ENCODE results near the gene PLPPR5.
"Not testable (repeated sequence)": the region's sequence is repeated elsewhere in the genome, so short reads cannot be mapped to it uniquely, and the experiment has no call there.

Gene PLPPR5

GRCh38 chr1:99004861-99005442, at the start of gene PLPPR5:
PLPPR5 (minus strand) TSS chr1:99004861; CDS start chr1:99004671, 190 bp downstream.
- DNase-seq: peak; percentile 7

- DNase-seq: no peak
Observed at GRCh38 chr1:99051611-99052283, 47.1 kb upstream of the PLPPR5 start.

- DNase-seq: no peak
Observed at GRCh38 chr1:99049745-99050144, 45.1 kb upstream of the PLPPR5 start.

GRCh38 chr1:99036746-99037145, 32.1 kb upstream of the PLPPR5 start:
- not testable (repeated sequence) for DNase-seq

GRCh38 chr1:99018313-99018712, 13.7 kb upstream of the PLPPR5 start:
- no peak for DNase-seq

GRCh38 chr1:99017655-99018054, 13.0 kb upstream of the PLPPR5 start:
- no peak for DNase-seq

GRCh38 chr1:99010679-99011078, 6.0 kb upstream of the PLPPR5 start:
- DNase-seq: no peak

GRCh38 chr1:99007366-99007765, 2.7 kb upstream of the PLPPR5 start:
- no peak for DNase-seq

- no peak for DNase-seq
Observed at GRCh38 chr1:99005537-99005942, 879 bp upstream of the PLPPR5 start.

- peak; percentile 6 for DNase-seq
Observed at GRCh38 chr1:99004254-99004860, 304 bp downstream of the PLPPR5 start.

- no peak for DNase-seq
Observed at GRCh38 chr1:99003581-99004253, 944 bp downstream of the PLPPR5 start.

GRCh38 chr1:98992844-98993243, 11.8 kb downstream of the PLPPR5 start:
- DNase-seq: no peak

- no peak for DNase-seq
Observed at GRCh38 chr1:98991127-98992012, 13.3 kb downstream of the PLPPR5 start.

GRCh38 chr1:98989556-98989907, 15.1 kb downstream of the PLPPR5 start:
- no peak for DNase-seq

- no peak for DNase-seq
Observed at GRCh38 chr1:98988904-98989555, 15.6 kb downstream of the PLPPR5 start.

GRCh38 chr1:98985687-98986086, 19.0 kb downstream of the PLPPR5 start:
- DNase-seq: no peak

GRCh38 chr1:98981917-98982513, 22.6 kb downstream of the PLPPR5 start:
- DNase-seq: no peak

- no peak for DNase-seq
Observed at GRCh38 chr1:98979463-98979862, 25.2 kb downstream of the PLPPR5 start.

GRCh38 chr1:98975810-98976209, 28.9 kb downstream of the PLPPR5 start:
- DNase-seq: no peak

GRCh38 chr1:98975113-98975512, 29.5 kb downstream of the PLPPR5 start:
- no peak for DNase-seq

GRCh38 chr1:98969798-98970490, 34.7 kb downstream of the PLPPR5 start:
- no peak for DNase-seq
